NCI-H2196 treated with DMSO at 0.1 percent for 48 hours (cell line): Measurements from ENCODE around the gene FSIP1.
A peak's percentile ranks its signal among the peaks of the same experiment; 100 is the strongest.

Source experiments
- DNase-seq: peaks from one replicate; lab custom pipeline; 2025; ENCODE audit not compliant: unreplicated experiment; lab: John Stamatoyannopoulos, UW

FSIP1 gene

GRCh38 chr15:39792844-39793335, 10.2 kb upstream of the FSIP1 start:
- no peak for DNase-seq

GRCh38 chr15:39792025-39792843, 9.6 kb upstream of the FSIP1 start:
- no peak for DNase-seq

- no peak for DNase-seq
Measured at GRCh38 chr15:39789736-39790135, 7.1 kb upstream of the FSIP1 start.

- DNase-seq = no peak
Measured at GRCh38 chr15:39788800-39789565, 6.3 kb upstream of the FSIP1 start.

GRCh38 chr15:39788108-39788507, 5.5 kb upstream of the FSIP1 start:
- no peak for DNase-seq

GRCh38 chr15:39787479-39787878, 4.8 kb upstream of the FSIP1 start:
- DNase-seq = no peak

- peak; percentile 3 for DNase-seq
Measured at GRCh38 chr15:39786447-39787056, 3.9 kb upstream of the FSIP1 start.

- DNase-seq = no peak
Measured at GRCh38 chr15:39785841-39786240, 3.2 kb upstream of the FSIP1 start.

GRCh38 chr15:39785139-39785538, 2.5 kb upstream of the FSIP1 start:
- peak; percentile 38 for DNase-seq

GRCh38 chr15:39784638-39785037, 2.0 kb upstream of the FSIP1 start:
- DNase-seq = no peak

- no peak for DNase-seq
Measured at GRCh38 chr15:39784125-39784524, 1.5 kb upstream of the FSIP1 start.

GRCh38 chr15:39783244-39783820, 691 bp upstream of the FSIP1 start:
- no peak for DNase-seq

- DNase-seq = no peak
Measured at GRCh38 chr15:39781967-39782302, 706 bp downstream of the FSIP1 start.

- no peak for DNase-seq
Measured at GRCh38 chr15:39781147-39781966, 1.3 kb downstream of the FSIP1 start.

- no peak for DNase-seq
Measured at GRCh38 chr15:39778021-39778420, 4.6 kb downstream of the FSIP1 start.

- no peak for DNase-seq
Measured at GRCh38 chr15:39777496-39777895, 5.1 kb downstream of the FSIP1 start.

- no peak for DNase-seq
Measured at GRCh38 chr15:39776068-39776467, 6.6 kb downstream of the FSIP1 start.

GRCh38 chr15:39774688-39775267, 7.9 kb downstream of the FSIP1 start:
- DNase-seq = no peak

- no peak for DNase-seq
Measured at GRCh38 chr15:39770748-39771689, 11.6 kb downstream of the FSIP1 start.
